ENCODE data around the gene ZNF625.
A peak's percentile ranks its signal among the peaks of the same experiment; 100 is the strongest.
"Not testable (repeated sequence)": the region's sequence is repeated elsewhere in the genome, so short reads cannot be mapped to it uniquely, and the experiment has no call there.

The ZNF625 gene

DNA sequence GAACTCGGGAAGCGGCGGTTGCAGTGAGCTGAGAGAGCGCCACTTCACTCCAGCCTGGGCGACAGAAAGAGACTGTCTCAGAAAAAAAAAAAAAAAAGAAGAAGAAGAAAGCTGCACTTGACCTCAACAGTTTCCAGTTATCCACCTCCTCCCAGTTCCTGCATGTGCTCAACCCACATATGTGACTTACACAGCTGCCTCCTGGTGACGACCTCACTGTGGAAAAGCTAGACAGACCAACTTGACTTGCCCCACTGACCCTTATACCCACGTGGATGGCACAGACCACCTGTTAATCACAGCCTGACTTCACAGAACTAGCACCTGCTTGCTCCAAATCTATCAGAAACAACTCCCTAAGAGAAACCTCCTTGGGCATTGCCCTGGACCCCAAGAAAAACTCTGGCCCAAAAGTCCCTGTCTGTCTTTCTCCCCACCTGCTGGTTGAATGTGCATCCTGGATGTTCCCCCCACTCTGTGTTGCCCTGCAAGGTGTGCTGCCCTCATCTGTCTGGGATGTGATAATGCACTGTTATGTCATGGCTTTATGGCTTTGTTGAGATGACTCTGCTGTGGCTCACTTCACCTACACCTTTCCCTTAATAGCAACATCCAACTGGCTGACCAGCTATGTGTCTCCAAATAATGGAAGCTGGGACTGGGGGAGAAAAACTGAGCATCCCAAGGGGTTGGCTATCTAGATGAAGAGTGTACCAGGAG lies 19.2 kb downstream of the ZNF625 start:
- no peak for DNase-seq (ENCODE audit: low read depth)

GRCh38 chr19:12133069-12133468 lies 23.5 kb downstream of the ZNF625 start:
- DNase-seq (ENCODE audit: low read depth): no peak

GRCh38 chr19:12126707-12127106 lies 29.8 kb downstream of the ZNF625 start:
- no peak for DNase-seq (ENCODE audit: low read depth)

DNA sequence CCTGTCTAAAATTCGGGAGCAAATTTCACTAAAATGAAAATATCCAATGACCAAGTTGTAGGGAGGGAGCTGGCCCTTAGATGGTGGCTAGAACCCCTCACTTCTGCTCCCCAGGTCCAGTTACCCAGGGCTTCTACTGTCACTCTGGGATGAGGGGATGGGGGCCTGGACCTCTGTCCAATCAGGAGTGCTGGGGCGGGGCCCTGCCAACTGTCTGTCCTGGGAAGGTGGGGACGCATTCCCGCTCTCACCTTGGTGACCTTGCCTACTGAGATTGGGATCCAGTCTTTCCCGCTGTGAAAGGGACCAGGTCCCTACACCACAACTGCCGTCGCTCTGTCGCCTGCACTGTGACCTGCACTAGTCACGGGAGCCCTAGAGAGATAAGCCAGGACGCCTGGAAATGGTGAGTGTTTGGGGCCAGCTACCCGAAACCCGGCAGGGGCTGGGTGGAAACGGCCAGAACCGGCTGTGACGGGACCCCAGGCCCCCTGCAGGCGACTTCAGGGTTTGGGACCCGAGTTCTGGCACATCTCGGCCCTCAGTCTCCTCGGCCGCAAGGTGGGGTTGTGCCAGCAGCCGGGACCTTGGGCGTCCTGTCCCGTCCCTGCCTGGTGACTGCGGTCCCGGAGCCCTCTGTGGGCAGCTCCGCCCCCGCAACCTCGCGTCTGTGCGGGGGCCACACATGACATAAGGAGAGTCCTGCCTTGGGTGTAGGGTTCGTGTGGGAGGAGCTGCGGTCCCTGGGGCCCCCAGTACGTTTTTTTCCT lies 39.1 kb downstream of the ZNF625 start:
- DNase-seq (ENCODE audit: low read depth): no peak

DNA sequence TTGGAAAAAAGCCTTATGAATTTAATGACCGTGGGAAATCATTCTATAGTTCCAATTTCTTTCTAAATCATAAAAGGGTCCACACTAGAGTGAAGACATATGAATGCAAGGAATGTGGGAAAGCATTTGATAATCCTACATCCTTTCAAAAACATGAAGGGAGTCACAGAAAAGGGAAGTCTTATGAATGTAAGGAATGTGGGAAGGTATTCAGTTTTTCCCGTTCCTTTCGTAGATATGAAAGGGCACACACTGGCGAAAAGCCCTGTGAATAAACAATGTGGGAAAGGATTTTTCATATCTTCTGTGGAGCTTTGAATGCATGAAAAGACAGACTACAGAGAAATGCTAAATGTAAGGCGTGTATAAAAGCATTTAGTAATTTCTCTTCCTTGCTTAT lies 43.4 kb downstream of the ZNF625 start:
- DNase-seq (ENCODE audit: low read depth): no peak

DNA sequence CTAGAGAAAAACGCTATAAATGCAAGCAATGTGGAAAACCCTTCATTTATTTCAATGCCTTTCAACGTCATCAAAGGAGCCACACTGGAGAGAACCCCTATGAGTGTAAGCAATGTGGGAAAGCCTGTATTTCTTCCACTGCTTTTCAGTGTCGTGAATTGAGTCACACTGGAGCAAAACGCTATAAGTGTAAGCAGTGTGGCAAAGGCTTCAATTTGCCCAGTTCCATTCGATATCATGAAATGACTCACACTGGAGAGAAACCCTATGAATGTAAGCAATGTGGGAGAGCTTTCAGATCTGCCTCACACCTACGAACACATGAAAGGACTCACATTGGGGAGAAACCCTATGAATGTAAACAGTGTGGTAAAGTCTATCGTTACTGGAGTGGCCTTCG lies 43.8 kb downstream of the ZNF625 start:
- no peak for DNase-seq (ENCODE audit: low read depth)

DNA sequence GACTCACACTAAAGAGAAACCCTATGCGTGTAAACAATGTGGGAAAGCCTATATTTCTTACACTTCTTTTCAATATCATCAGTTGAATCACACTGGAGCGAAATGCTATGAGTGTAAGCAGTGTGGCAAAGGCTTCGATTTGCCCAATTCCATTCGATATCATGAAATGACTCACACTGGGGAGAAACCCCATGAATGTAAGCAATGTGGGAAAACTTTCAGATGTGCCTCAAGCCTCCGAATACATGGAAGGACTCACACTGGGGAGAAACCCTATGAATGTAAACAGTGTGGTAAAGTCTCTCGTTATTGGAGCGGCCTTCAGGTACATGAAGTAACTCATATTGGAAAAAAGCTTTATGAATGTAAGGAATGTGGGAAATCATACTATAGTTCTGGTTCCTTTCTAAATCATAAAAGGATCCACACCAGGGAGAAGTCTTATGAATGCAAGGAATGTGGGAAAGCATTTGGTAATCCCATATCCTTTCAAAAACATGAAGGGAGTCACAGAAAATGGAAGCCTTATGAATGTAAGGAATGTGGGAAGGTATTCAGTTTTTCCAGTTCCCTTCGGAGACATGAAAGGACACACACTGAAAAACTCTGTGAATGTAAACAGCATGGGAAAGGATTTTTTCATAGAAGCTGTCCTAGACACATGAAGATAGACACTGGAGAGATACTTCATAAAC lies 44.4 kb downstream of the ZNF625 start:
- DNase-seq (ENCODE audit: low read depth): no peak

- DNase-seq (ENCODE audit: low read depth): no peak
Observed at GRCh38 chr19:12111176-12111575, 45.4 kb downstream of the ZNF625 start.

GRCh38 chr19:12103909-12104308 lies 52.6 kb downstream of the ZNF625 start:
- DNase-seq (ENCODE audit: low read depth): not testable (repeated sequence)

GRCh38 chr19:12098040-12098439 lies 58.5 kb downstream of the ZNF625 start:
- DNase-seq (ENCODE audit: low read depth): no peak

DNA sequence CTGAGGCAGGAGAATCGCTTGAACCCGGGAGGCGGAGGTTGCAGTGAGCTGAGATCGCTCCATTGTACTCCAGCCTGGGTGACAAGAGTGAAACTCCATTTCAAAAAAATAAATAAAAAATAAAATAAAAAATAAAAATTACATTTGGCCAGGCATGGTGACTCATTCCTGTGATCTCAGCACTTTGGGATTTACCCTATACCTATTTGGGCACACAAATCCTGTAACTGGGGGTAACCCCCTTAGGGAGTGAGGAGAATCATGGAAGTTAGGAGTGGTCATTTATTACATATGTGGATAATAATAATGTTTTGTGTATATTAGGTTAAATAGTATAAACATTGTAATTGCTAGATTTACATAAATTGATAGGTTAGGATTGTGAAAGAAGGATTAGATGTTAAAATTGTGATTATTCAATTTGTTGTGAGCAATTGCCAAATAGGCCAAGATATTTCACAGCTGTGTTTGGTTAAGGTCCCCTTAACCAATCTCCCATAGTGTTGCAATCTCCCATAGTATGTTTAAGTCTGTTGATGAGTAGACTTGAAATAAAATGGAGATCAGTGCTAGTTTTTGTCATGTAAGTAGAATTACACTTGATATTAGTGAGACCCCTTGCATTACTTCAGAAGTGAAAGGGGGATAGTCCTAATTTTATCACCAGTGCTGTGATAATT lies 61.3 kb downstream of the ZNF625 start:
- peak; percentile 28 for DNase-seq (ENCODE audit: low read depth)
